ENCODE data around the gene SIRT6.

DNA sequence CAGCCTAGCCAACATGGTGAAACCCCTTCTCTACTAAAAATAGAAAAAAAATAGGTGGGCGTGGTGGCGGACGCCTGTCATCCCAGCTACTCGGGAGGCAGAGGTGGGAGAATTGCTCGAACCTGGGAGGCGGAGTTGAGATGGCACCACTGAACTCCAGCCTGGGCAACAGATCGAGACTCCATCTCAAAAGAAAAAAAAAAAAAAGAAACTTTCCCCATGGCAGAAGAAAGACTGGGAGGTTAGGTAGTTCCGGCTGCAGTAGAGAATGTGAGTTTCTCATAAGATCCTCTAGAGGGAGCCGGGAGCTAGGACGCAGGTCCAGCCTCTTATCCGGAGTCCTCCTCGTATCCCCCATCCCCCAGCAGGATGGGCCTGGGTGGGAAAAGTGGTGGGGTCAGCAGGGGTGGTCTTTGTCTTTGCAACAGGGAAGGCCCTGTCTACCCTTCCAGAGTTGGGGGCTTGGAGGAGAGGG lies 42.1 kb downstream of the SIRT6 start:
- TF ChIP-seq, protein P1, sequence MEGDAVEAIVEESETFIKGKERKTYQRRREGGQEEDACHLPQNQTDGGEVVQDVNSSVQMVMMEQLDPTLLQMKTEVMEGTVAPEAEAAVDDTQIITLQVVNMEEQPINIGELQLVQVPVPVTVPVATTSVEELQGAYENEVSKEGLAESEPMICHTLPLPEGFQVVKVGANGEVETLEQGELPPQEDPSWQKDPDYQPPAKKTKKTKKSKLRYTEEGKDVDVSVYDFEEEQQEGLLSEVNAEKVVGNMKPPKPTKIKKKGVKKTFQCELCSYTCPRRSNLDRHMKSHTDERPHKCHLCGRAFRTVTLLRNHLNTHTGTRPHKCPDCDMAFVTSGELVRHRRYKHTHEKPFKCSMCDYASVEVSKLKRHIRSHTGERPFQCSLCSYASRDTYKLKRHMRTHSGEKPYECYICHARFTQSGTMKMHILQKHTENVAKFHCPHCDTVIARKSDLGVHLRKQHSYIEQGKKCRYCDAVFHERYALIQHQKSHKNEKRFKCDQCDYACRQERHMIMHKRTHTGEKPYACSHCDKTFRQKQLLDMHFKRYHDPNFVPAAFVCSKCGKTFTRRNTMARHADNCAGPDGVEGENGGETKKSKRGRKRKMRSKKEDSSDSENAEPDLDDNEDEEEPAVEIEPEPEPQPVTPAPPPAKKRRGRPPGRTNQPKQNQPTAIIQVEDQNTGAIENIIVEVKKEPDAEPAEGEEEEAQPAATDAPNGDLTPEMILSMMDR (conservative IDR thresholded peaks at IDR 0.05): peak; percentile 55
- no peak for TF ChIP-seq EZH2 (IDR thresholded peaks at IDR 0.05; ENCODE audit: low read depth)

All from PC-9 (cell line).